HL-60 (cell line): ENCODE measurements around the gene UHRF2.

Source experiments
- GABPA ChIP-seq: IDR thresholded peaks from 2 replicates; pipeline ENCODE4 v1.6.1; 2012; ENCODE audit warnings: low read depth
- POLR2AphosphoS5 ChIP-seq: IDR thresholded peaks from 2 replicates; pipeline ENCODE4 v1.6.1; 2012; ENCODE audit warnings: low read depth
- SPI1 ChIP-seq: IDR thresholded peaks from 2 replicates; pipeline ENCODE4 v1.6.1; 2012; ENCODE audit warnings: low read depth, mild to moderate bottlenecking, borderline replicate concordance
- TF ChIP-seq, protein P1 (sequence below): IDR thresholded peaks from one replicate; pipeline ENCODE4 v1.5.1; 2011; ENCODE audit warnings: low read length, control low read depth, inconsistent platforms; ENCODE audit not compliant: insufficient read depth
- TF ChIP-seq, protein P2 (sequence below): IDR thresholded peaks from 2 replicates; pipeline ENCODE4 v1.6.1; 2012; ENCODE audit warnings: low read depth; ENCODE audit not compliant: insufficient replicate concordance

GRCh38 chr9:6383551-6384225 lies 29.3 kb upstream of the UHRF2 start:
- TF ChIP-seq, protein P1, sequence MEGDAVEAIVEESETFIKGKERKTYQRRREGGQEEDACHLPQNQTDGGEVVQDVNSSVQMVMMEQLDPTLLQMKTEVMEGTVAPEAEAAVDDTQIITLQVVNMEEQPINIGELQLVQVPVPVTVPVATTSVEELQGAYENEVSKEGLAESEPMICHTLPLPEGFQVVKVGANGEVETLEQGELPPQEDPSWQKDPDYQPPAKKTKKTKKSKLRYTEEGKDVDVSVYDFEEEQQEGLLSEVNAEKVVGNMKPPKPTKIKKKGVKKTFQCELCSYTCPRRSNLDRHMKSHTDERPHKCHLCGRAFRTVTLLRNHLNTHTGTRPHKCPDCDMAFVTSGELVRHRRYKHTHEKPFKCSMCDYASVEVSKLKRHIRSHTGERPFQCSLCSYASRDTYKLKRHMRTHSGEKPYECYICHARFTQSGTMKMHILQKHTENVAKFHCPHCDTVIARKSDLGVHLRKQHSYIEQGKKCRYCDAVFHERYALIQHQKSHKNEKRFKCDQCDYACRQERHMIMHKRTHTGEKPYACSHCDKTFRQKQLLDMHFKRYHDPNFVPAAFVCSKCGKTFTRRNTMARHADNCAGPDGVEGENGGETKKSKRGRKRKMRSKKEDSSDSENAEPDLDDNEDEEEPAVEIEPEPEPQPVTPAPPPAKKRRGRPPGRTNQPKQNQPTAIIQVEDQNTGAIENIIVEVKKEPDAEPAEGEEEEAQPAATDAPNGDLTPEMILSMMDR, result no peak
- TF ChIP-seq, protein P2, sequence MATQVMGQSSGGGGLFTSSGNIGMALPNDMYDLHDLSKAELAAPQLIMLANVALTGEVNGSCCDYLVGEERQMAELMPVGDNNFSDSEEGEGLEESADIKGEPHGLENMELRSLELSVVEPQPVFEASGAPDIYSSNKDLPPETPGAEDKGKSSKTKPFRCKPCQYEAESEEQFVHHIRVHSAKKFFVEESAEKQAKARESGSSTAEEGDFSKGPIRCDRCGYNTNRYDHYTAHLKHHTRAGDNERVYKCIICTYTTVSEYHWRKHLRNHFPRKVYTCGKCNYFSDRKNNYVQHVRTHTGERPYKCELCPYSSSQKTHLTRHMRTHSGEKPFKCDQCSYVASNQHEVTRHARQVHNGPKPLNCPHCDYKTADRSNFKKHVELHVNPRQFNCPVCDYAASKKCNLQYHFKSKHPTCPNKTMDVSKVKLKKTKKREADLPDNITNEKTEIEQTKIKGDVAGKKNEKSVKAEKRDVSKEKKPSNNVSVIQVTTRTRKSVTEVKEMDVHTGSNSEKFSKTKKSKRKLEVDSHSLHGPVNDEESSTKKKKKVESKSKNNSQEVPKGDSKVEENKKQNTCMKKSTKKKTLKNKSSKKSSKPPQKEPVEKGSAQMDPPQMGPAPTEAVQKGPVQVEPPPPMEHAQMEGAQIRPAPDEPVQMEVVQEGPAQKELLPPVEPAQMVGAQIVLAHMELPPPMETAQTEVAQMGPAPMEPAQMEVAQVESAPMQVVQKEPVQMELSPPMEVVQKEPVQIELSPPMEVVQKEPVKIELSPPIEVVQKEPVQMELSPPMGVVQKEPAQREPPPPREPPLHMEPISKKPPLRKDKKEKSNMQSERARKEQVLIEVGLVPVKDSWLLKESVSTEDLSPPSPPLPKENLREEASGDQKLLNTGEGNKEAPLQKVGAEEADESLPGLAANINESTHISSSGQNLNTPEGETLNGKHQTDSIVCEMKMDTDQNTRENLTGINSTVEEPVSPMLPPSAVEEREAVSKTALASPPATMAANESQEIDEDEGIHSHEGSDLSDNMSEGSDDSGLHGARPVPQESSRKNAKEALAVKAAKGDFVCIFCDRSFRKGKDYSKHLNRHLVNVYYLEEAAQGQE, result no peak
- no peak for TF ChIP-seq POLR2AphosphoS5
- no peak for TF ChIP-seq GABPA
- no peak for TF ChIP-seq SPI1
